ENCODE data around the gene AZU1. TPM values are rescaled to one million over a fixed set of nuclear protein-coding genes. Genes with fewer than 3 reads are reported as not detected.

Gene AZU1
- total RNA-seq, 1 donor from 2014 or later, result 1.3 TPM

GRCh38 chr19:812049-812746 is 15.4 kb upstream of the AZU1 start:
- no peak overlapping the region for H3K27ac Mint-ChIP-seq
- H3K4me3 Mint-ChIP-seq, result no peak overlapping the region
- TF ChIP-seq, protein P1, sequence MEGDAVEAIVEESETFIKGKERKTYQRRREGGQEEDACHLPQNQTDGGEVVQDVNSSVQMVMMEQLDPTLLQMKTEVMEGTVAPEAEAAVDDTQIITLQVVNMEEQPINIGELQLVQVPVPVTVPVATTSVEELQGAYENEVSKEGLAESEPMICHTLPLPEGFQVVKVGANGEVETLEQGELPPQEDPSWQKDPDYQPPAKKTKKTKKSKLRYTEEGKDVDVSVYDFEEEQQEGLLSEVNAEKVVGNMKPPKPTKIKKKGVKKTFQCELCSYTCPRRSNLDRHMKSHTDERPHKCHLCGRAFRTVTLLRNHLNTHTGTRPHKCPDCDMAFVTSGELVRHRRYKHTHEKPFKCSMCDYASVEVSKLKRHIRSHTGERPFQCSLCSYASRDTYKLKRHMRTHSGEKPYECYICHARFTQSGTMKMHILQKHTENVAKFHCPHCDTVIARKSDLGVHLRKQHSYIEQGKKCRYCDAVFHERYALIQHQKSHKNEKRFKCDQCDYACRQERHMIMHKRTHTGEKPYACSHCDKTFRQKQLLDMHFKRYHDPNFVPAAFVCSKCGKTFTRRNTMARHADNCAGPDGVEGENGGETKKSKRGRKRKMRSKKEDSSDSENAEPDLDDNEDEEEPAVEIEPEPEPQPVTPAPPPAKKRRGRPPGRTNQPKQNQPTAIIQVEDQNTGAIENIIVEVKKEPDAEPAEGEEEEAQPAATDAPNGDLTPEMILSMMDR (IDR thresholded peaks at IDR 0.05), result no peak
- no peaks in the 10 kb centered on the region for H3K27me3 Mint-ChIP-seq
- ChIA-PET POLR2A (no interaction called here), CTCF (no interaction called here)
- no peaks in the 10 kb centered on the region for H3K4me1 Mint-ChIP-seq
- H3K9me3 Mint-ChIP-seq, result peaks cover 4% of the 10 kb centered on the region
- H3K36me3 Mint-ChIP-seq (ENCODE audit: low read depth), result peaks cover 56% of the 10 kb centered on the region
- DNase-seq (no peak), ATAC-seq (ENCODE audit: low read depth) (no peak)
- intact Hi-C loops (cut with micrococcal nuclease), result no loop called here

- POLR2A ChIA-PET, result no interaction called here
- peaks cover 4% of the 10 kb centered on the region for H3K9me3 Mint-ChIP-seq
- TF ChIP-seq, protein P1 (IDR thresholded peaks at IDR 0.05), result no peak
- ATAC-seq (ENCODE audit: low read depth) (no peak), DNase-seq (no peak)
- no peaks in the 10 kb centered on the region for H3K4me1 Mint-ChIP-seq
- no peak overlapping the region for H3K4me3 Mint-ChIP-seq
- H3K36me3 Mint-ChIP-seq (ENCODE audit: low read depth), result peaks cover 50% of the 10 kb centered on the region
- no peaks in the 10 kb centered on the region for H3K27me3 Mint-ChIP-seq
- no peak overlapping the region for H3K27ac Mint-ChIP-seq
- CTCF ChIA-PET, result no interaction called here
- intact Hi-C loops (cut with micrococcal nuclease), result no loop called here
These were observed 14.9 kb upstream of the AZU1 start for GRCh38 chr19:812747-813218.

GRCh38 chr19:813219-814151 is 14.2 kb upstream of the AZU1 start:
- intact Hi-C loops (cut with micrococcal nuclease), result no loop called here
- DNase-seq, result no peak
- Mint-ChIP-seq H3K27ac (no peak overlapping the region), H3K4me1 (no peaks in the 10 kb centered on the region), H3K36me3 (ENCODE audit: low read depth) (peaks cover 46% of the 10 kb centered on the region), H3K9me3 (peaks cover 4% of the 10 kb centered on the region), H3K4me3 (no peak overlapping the region), H3K27me3 (no peaks in the 10 kb centered on the region)
- ChIA-PET CTCF (no interaction called here), POLR2A (no interaction called here)
- no peak for ATAC-seq (ENCODE audit: low read depth)
- TF ChIP-seq, protein P1 (IDR thresholded peaks at IDR 0.05), result no peak

DNA sequence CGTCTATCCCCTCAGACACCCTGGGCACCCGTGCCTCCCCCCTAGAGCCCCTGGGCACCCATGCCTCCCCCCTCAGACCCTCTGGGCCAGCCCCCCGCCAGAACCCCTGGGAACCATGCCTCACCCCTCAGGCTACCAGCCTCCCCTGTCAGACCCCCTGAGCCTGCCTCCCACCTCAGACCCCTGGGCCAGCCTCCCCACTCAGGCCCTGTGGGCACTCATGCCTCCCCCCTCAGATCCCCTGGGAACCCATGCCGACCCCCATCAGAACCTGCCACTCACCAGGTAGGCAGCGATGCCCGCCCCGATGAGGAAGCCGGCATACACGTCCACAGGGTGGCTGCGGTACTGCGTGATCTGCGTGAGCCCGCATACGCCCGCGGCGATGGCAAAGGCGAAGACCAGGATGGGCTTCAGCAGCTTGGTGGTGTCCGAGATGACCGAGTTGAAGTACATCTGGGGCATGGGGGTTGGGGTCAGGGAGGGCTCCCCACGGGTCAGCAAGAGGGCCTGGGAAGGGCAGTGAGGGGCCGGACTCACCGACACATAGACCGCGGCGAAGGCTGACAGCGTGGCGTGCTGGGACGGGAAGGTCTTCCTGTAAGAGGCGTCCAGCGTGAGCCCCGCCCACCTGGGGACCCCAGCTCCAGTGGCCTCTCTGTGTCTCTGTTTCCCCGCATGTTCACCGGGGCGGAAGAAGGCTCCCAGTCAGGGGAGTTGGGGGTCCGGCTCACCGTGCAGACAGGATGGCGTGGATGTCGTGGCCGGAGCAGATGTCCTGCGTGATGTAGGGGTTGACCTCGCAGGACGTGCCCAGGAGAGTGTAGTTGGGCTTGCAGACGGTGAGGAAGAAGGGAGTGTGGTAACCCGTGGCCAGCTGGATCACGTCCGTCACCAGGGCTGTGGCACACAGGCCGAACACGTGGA is 13.2 kb upstream of the AZU1 start:
- POLR2A ChIA-PET, result no interaction called here
- no peaks in the 10 kb centered on the region for H3K4me1 Mint-ChIP-seq
- DNase-seq, result no peak

More for the DNA sequence above, 13.2 kb upstream of the AZU1 start:
- no peak overlapping the region for H3K27ac Mint-ChIP-seq
- intact Hi-C loops (cut with micrococcal nuclease), result no loop called here
- no peaks in the 10 kb centered on the region for H3K27me3 Mint-ChIP-seq
- TF ChIP-seq, protein P1 (IDR thresholded peaks at IDR 0.05), result no peak
- no peak for ATAC-seq (ENCODE audit: low read depth)
- CTCF ChIA-PET, result no interaction called here
- H3K9me3 Mint-ChIP-seq, result peaks cover 4% of the 10 kb centered on the region
- H3K4me3 Mint-ChIP-seq, result no peak overlapping the region
- peaks cover 40% of the 10 kb centered on the region for H3K36me3 Mint-ChIP-seq (ENCODE audit: low read depth)
